ENCODE measurements around the gene GPX3. TPM values are rescaled to one million over a fixed set of nuclear protein-coding genes. Genes with fewer than 3 reads are reported as not detected.

The GPX3 gene
- total RNA-seq, result not detected

DNA sequence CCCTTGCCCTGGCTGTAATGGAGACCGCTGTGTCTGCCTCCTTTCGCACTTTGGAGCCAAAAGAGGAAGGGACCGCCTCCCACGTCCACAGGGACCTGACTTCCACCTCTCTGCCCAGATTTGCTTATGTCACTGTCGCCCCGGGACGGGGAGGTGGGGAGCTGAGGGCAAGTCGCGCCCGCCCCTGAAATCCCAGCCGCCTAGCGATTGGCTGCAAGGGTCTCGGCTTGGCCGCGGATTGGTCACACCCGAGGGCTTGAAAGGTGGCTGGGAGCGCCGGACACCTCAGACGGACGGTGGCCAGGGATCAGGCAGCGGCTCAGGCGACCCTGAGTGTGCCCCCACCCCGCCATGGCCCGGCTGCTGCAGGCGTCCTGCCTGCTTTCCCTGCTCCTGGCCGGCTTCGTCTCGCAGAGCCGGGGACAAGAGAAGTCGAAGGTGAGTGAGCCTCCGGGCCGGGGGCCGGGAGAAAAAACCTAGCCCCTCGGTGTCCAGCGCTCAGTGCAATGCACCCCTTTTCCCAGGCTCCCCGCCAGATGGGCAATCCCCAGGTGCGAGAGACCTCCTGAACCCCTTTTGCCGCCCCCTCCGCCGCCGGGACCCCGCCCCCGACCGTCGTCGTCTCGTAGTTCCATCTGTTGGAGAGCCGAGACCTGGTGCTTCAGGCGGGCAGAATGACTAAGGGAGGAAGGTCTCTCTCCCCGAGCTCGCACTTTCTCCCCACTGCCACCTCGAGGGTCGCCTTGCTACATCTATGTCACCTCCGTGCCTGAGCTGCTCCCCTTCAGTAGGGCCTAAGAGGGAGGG is at the start of gene GPX3:
TSS of gene GPX3 (plus strand) at position 288 of the 807 bp plus-strand sequence. CDS start at position 352, 64 bp downstream.
- POLR2A ChIA-PET, result no interaction called here
- DNase-seq, result peak; percentile 37
- H3K4me3 Mint-ChIP-seq, result peak within 1 kb of the TSS; percentile 27
- peaks cover 17% of the 10 kb centered on the region for H3K27me3 Mint-ChIP-seq
- peaks cover 20% of the 10 kb centered on the region for H3K36me3 Mint-ChIP-seq
- H3K27ac Mint-ChIP-seq, result no peak within 1 kb of the TSS
- H3K4me1 Mint-ChIP-seq, result peaks cover 13% of the 10 kb centered on the region
- peak; percentile 25 for ATAC-seq (ENCODE audit: low read depth)
- H3K9me3 Mint-ChIP-seq, result no peaks in the 10 kb centered on the region

DNA sequence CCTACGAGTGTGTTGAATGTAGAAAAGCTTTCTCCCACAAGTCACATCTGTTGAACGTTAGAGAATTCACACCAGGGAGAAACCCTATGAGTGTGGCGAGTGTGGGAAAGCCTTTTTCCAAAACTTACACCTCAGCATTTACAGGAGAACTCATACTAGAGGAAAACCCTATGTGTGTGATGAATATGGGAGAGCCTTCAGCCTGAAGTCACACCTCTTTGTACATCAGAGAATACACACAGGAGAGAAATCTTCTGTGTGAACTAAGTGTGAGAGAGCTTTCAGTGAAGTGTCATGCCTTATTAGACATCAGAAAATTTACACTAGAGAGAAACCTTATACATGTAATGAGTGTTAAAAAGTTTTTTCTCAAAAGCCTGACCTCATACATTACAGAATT is 41.8 kb upstream of the GPX3 start:
- H3K9me3 Mint-ChIP-seq, result peaks cover 18% of the 10 kb centered on the region
- H3K27ac Mint-ChIP-seq, result no peak overlapping the region
- H3K27me3 Mint-ChIP-seq, result no peaks in the 10 kb centered on the region
- DNase-seq (no peak), ATAC-seq (ENCODE audit: low read depth) (no peak)
- H3K4me3 Mint-ChIP-seq, result no peak overlapping the region
- POLR2A ChIA-PET, result no interaction called here
- no peaks in the 10 kb centered on the region for H3K4me1 Mint-ChIP-seq
- peaks cover 3% of the 10 kb centered on the region for H3K36me3 Mint-ChIP-seq

DNA sequence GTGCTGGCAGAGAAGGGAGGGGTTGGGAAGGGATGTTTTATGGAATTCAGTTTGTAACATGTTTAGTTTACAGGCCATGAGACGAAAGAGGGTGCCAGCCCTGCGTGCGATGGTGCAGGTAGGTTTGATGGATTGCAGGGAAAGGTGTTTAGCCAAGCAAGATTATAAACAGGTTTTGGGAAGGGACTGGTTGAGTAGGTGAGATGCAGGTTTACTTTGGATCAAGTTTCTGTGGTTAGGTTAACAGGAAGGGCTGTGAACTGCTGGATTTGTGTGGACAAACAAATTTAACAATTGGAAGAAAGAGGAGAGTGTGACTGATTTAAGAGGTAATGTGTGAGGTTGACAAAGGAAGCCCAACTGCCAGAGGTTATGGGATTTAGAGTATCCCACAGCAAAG is 32.6 kb upstream of the GPX3 start:
- Mint-ChIP-seq H3K9me3 (peaks cover 10% of the 10 kb centered on the region), H3K4me1 (no peaks in the 10 kb centered on the region), H3K27me3 (no peaks in the 10 kb centered on the region), H3K4me3 (no peak overlapping the region), H3K27ac (no peak overlapping the region), H3K36me3 (peaks cover 4% of the 10 kb centered on the region)
- ATAC-seq (ENCODE audit: low read depth), result no peak
- DNase-seq, result no peak
- POLR2A ChIA-PET, result no interaction called here

DNA sequence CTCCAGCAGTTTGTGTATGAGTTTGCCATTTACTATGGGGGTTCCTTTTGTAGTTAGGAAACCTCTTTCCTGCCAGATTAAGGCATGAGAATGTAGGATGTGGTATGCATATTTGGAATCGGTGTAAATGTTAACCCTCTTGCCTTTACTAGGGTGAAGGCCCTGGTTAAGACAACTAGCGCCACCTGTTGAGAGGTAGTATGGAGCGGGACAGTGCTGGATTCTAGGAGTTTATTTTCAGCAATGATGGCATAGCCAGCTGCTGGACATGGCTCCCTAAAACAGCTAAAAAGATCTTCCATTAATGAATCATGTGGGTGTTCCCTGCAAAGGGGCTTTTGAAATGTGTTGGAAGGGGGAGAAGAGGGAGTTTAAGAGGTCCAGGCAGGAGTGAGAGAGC is 30.7 kb upstream of the GPX3 start:
- Mint-ChIP-seq H3K27me3 (no peaks in the 10 kb centered on the region), H3K9me3 (peaks cover 8% of the 10 kb centered on the region), H3K27ac (no peak overlapping the region), H3K4me1 (no peaks in the 10 kb centered on the region), H3K4me3 (no peak overlapping the region), H3K36me3 (peaks cover 4% of the 10 kb centered on the region)
- no peak for DNase-seq
- POLR2A ChIA-PET, result no interaction called here
- ATAC-seq (ENCODE audit: low read depth), result no peak

DNA sequence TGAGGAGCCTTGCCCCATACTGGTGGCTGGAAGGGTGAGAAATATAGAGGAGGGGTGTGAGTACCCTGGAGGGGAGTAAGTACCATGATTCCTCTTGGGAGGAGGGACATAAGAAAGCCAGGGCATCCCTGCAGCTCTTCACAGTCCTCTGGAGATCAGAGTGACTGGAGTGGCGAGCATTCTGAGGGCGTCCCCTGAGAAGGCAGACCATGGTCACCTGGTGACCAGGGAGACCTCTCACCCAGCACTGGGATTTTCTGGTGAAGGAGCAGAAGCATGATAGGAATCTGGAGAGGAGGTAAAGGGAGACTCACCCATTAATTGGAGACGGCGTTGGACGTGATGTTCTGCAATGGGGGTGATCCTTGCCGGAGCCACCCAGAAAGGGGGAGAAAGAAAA is 27.7 kb upstream of the GPX3 start:
- no peaks in the 10 kb centered on the region for H3K27me3 Mint-ChIP-seq
- no peaks in the 10 kb centered on the region for H3K4me1 Mint-ChIP-seq
- no peak overlapping the region for H3K4me3 Mint-ChIP-seq
- no peak for ATAC-seq (ENCODE audit: low read depth)
- POLR2A ChIA-PET, result no interaction called here
- peaks cover 9% of the 10 kb centered on the region for H3K9me3 Mint-ChIP-seq
- no peak for DNase-seq
- no peak overlapping the region for H3K27ac Mint-ChIP-seq
- H3K36me3 Mint-ChIP-seq, result peaks cover 4% of the 10 kb centered on the region

- Mint-ChIP-seq H3K36me3 (peaks cover 4% of the 10 kb centered on the region), H3K9me3 (peaks cover 9% of the 10 kb centered on the region), H3K4me3 (no peak overlapping the region), H3K27ac (no peak overlapping the region), H3K4me1 (no peaks in the 10 kb centered on the region), H3K27me3 (no peaks in the 10 kb centered on the region)
- POLR2A ChIA-PET, result no interaction called here
- no peak for DNase-seq
- no peak for ATAC-seq (ENCODE audit: low read depth)
Measured at GRCh38 chr5:150993422-150993821, 27.0 kb upstream of the GPX3 start.

DNA sequence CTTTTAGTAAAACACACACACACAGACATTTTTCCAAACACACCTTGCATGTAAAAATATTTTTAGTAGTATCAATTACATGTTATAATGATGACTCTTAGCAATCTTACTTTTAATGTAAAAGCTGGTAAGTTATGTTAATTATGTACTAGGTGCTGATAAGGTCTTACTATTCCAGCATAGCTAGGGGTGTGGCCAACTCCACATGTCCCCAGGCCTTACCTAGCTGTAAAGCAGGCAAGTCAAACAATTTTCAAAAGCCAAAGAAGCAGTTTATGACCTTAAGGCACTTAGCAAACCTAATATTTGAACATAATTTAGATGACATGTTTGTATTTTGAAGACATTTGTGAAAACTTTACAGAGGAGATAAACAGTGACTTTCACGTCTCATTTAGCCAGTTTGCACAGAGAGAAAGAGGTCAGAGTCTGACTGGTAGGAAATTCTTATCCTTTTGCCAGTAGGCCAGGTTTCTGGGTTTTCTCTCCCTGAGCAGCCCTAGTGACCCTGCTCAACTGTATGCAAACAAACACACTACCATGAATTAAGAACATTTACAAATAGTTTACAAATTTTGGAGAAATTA is 26.5 kb upstream of the GPX3 start:
- no peak for DNase-seq
- no peak overlapping the region for H3K4me3 Mint-ChIP-seq
- no peaks in the 10 kb centered on the region for H3K27me3 Mint-ChIP-seq
- H3K4me1 Mint-ChIP-seq, result no peaks in the 10 kb centered on the region
- no peak for ATAC-seq (ENCODE audit: low read depth)
- no peak overlapping the region for H3K27ac Mint-ChIP-seq
- H3K9me3 Mint-ChIP-seq, result peaks cover 9% of the 10 kb centered on the region
- peaks cover 4% of the 10 kb centered on the region for H3K36me3 Mint-ChIP-seq
- POLR2A ChIA-PET, result no interaction called here

DNA sequence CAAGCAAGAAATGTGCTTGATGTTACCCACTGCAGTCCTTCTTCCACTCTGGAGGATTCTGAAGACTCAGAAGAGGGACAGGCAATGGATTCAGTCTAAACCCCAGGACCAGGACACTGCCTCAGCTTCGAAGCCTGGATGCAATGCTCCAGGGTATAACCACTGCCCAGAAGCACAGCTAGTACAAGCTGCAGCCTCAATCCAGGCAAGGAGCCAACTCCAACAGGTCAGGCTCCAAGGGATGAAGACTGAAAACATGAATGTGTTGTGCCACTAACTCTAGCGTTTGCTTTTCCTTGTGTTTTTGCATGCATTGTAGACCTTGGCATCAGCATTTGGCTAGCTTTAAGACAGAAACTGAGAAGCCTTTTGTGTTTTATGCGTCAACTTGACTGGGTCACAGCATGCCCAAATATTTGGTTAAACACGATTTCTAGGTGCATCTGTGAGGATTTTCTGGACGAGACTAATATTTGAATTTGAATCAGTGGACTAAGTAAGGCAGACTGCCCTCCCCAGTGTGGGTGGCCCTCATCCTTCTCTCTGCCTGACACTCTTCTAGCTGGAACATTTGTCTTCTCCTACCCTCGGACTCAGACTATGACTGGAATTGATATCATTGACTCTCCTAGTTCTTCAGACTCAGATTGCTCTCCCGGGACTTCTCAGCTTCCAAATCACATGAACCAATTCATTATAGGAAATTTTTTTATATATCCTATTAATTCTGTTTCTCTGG is 20.5 kb upstream of the GPX3 start:
- no peak for DNase-seq
- Mint-ChIP-seq H3K36me3 (no peaks in the 10 kb centered on the region), H3K4me3 (no peak overlapping the region), H3K9me3 (peaks cover 1% of the 10 kb centered on the region), H3K4me1 (no peaks in the 10 kb centered on the region), H3K27me3 (no peaks in the 10 kb centered on the region), H3K27ac (no peak overlapping the region)
- ATAC-seq (ENCODE audit: low read depth), result no peak
- POLR2A ChIA-PET, result no interaction called here

GRCh38 chr5:151001436-151001835 is 19.0 kb upstream of the GPX3 start:
- H3K27ac Mint-ChIP-seq, result no peak overlapping the region
- no peaks in the 10 kb centered on the region for H3K36me3 Mint-ChIP-seq
- H3K27me3 Mint-ChIP-seq, result no peaks in the 10 kb centered on the region
- no peak overlapping the region for H3K4me3 Mint-ChIP-seq
- POLR2A ChIA-PET, result no interaction called here
- H3K9me3 Mint-ChIP-seq, result peaks cover 1% of the 10 kb centered on the region
- no peak for ATAC-seq (ENCODE audit: low read depth)
- no peaks in the 10 kb centered on the region for H3K4me1 Mint-ChIP-seq
- DNase-seq, result no peak

GRCh38 chr5:151002250-151002649 is 18.1 kb upstream of the GPX3 start:
- Mint-ChIP-seq H3K36me3 (no peaks in the 10 kb centered on the region), H3K27ac (no peak overlapping the region), H3K4me3 (no peak overlapping the region), H3K4me1 (no peaks in the 10 kb centered on the region), H3K27me3 (no peaks in the 10 kb centered on the region), H3K9me3 (no peaks in the 10 kb centered on the region)
- DNase-seq (no peak), ATAC-seq (ENCODE audit: low read depth) (no peak)
- POLR2A ChIA-PET, result interaction anchor here (0.7 kb wide), 2 partner anchors 442 to 449 kb away, joined by 4 to 9 read pairs; no protein-coding TSS in a partner anchor

DNA sequence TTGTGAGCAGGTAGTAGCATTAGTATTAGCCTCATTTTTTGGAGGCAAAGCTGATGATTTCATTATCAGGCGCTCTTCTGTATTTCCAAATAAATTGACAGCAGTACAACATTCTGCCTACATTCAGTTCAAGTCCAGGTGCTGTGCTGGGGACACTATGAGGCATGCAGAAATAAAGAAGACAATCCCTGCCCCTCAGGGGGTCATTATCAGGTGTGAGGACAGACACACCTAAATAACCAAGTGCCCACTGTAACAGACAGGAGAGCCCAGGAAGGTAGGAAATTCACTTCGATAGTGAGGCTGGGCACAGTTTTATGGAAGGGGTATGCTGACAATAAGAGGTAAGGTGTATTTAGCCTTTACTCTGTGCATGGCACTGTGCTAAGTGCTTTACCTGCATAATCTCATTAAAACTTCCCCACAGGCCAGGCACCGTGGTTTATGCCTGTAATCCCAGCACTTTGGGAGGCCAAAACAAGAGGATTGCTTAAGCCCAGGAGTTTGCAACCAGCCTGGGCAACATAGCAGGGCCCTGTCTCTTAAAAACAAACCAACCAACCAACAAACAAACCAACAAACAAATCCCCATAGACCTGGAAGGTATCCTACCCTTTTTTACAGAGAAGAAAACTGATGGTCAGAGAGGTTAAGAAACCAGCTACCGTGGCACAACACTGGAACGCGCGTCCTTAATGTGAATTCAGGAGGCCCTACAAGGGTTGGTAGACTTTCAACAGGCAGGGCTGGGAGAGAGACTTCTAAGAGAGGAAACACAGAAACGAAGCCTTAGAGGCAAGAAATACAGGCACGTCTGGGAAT is 17.5 kb upstream of the GPX3 start:
- no peak for ATAC-seq (ENCODE audit: low read depth)
- H3K36me3 Mint-ChIP-seq, result no peaks in the 10 kb centered on the region

GRCh38 chr5:151003503-151003860 is 16.9 kb upstream of the GPX3 start:
- POLR2A ChIA-PET, result no interaction called here
- Mint-ChIP-seq H3K4me1 (no peaks in the 10 kb centered on the region), H3K36me3 (no peaks in the 10 kb centered on the region), H3K27ac (no peak overlapping the region), H3K27me3 (no peaks in the 10 kb centered on the region), H3K4me3 (no peak overlapping the region), H3K9me3 (no peaks in the 10 kb centered on the region)
- ATAC-seq (ENCODE audit: low read depth), result no peak
- no peak for DNase-seq

More for the DNA sequence above, 17.5 kb upstream of the GPX3 start:
- POLR2A ChIA-PET, result interaction anchor here (0.7 kb wide), 2 partner anchors 443 to 449 kb away, joined by 4 to 9 read pairs; no protein-coding TSS in a partner anchor
- no peaks in the 10 kb centered on the region for H3K27me3 Mint-ChIP-seq
- no peak for DNase-seq
- H3K4me3 Mint-ChIP-seq, result no peak overlapping the region
- H3K27ac Mint-ChIP-seq, result no peak overlapping the region
- no peaks in the 10 kb centered on the region for H3K9me3 Mint-ChIP-seq
- H3K4me1 Mint-ChIP-seq, result no peaks in the 10 kb centered on the region

- Mint-ChIP-seq H3K27ac (no peak overlapping the region), H3K36me3 (no peaks in the 10 kb centered on the region), H3K27me3 (no peaks in the 10 kb centered on the region), H3K4me1 (no peaks in the 10 kb centered on the region), H3K4me3 (no peak overlapping the region), H3K9me3 (no peaks in the 10 kb centered on the region)
- POLR2A ChIA-PET, result no interaction called here
- ATAC-seq (ENCODE audit: low read depth) (no peak), DNase-seq (no peak)
Measured at GRCh38 chr5:151004499-151004898, 15.9 kb upstream of the GPX3 start.
